ENCODE results near the gene ABRACL. TPM values are rescaled to one million over a fixed set of nuclear protein-coding genes. Genes with fewer than 3 reads are reported as not detected.

ABRACL gene
- total RNA-seq, 1 donor from 2014 or later, result 8.5 TPM

DNA sequence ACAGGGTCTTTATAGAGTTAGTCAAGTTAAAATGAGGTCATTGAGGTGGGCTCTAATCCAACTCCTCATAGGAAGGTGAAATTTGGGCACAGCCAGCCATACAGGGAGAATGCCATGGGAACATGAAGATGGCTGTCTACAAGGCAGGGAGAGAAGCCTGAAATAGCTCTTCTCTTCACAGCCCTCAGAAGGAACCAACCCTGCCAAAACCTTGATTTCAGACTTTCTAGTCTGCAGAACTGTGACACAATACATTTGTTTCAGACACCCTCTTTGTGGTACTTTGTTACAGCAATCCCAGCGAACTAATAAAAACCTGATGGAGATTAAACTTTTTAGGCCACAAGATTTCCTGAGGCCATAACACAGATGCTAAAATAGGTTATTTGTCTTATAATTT is 63.3 kb downstream of the ABRACL start:
- DNase-seq (ENCODE audit: low spot score) (no peak), ATAC-seq (no peak)
- intact Hi-C loops (cut with DNase I), result no loop called here

Other genes starting within 250 kb of the ABRACL start
- gene ECT2L, start 232.7 kb upstream of the ABRACL start, total RNA-seq, result 0.49 TPM
- gene REPS1, start 40.5 kb upstream of the ABRACL start, total RNA-seq, result 46.7 TPM
- 36.2 TPM for gene HECA, start 106.3 kb downstream of the ABRACL start, total RNA-seq